Measurements from ENCODE around the gene ASB6. TPM values are rescaled to one million over a fixed set of nuclear protein-coding genes. Genes with fewer than 3 reads are reported as not detected.

The ASB6 gene
- total RNA-seq, result 10 to 100 TPM; 25.3 to 26.7 TPM

- CTCF ChIA-PET, result interaction anchor here (0.7 to 5.6 kb wide), 7 partner anchors 9 to 149 kb away, joined by 3 to 41 read pairs (median 5); partner anchors contain the start of gene NTMT1
- POLR2A ChIA-PET, result interaction anchor here (1.0 to 1.1 kb wide), 2 partner anchors 13 to 15 kb away, joined by 3 read pairs; no protein-coding TSS in a partner anchor
These were observed at the start of gene ASB6 for GRCh38 chr9:129641750-129642585. Gene ASB6, minus strand, starts transcription at chr9:129642151. Its CDS starts 152 bp downstream, at chr9:129641999.

- ChIA-PET POLR2A (no interaction called here), CTCF (no interaction called here)
These were observed 46.5 kb upstream of the ASB6 start for GRCh38 chr9:129688285-129689043.

- CTCF ChIA-PET, result no interaction called here
- POLR2A ChIA-PET, result interaction anchor here (0.6 kb wide), 1 partner anchor 42 kb away, joined by 8 read pairs; no protein-coding TSS in a partner anchor
These were observed 45.4 kb upstream of the ASB6 start for GRCh38 chr9:129687391-129687790.

- ChIA-PET POLR2A (no interaction called here), CTCF (no interaction called here)
These were observed 44.8 kb upstream of the ASB6 start for GRCh38 chr9:129686736-129687135.

GRCh38 chr9:129685933-129686259 is 43.9 kb upstream of the ASB6 start:
- ChIA-PET CTCF (no interaction called here), POLR2A (no interaction called here)

- ChIA-PET POLR2A (no interaction called here), CTCF (no interaction called here)
These were observed 43.4 kb upstream of the ASB6 start for GRCh38 chr9:129685220-129685932.

GRCh38 chr9:129682381-129682780 is 40.4 kb upstream of the ASB6 start:
- CTCF ChIA-PET, result no interaction called here

GRCh38 chr9:129681924-129682323 is 40.0 kb upstream of the ASB6 start:
- POLR2A ChIA-PET, result no interaction called here
- CTCF ChIA-PET, result no interaction called here

More at GRCh38 chr9:129682381-129682780, 40.4 kb upstream of the ASB6 start:
- POLR2A ChIA-PET, result no interaction called here

- ChIA-PET CTCF (no interaction called here), POLR2A (interaction anchor here (0.5 kb wide), 1 partner anchor 931 kb away, joined by 3 read pairs; no protein-coding TSS in a partner anchor)
These were observed 37.6 kb upstream of the ASB6 start for GRCh38 chr9:129679537-129679936.

GRCh38 chr9:129678844-129679243 is 36.9 kb upstream of the ASB6 start:
- ChIA-PET POLR2A (no interaction called here), CTCF (no interaction called here)

GRCh38 chr9:129677456-129677855 is 35.5 kb upstream of the ASB6 start:
- ChIA-PET POLR2A (no interaction called here), CTCF (no interaction called here)

- ChIA-PET CTCF (no interaction called here), POLR2A (no interaction called here)
These were observed 35.0 kb upstream of the ASB6 start for GRCh38 chr9:129676975-129677374.

GRCh38 chr9:129676287-129676686 is 34.3 kb upstream of the ASB6 start:
- ChIA-PET CTCF (no interaction called here), POLR2A (no interaction called here)

- POLR2A ChIA-PET, result no interaction called here
- CTCF ChIA-PET, result no interaction called here
These were observed 33.7 kb upstream of the ASB6 start for GRCh38 chr9:129675620-129676019.

- ChIA-PET POLR2A (no interaction called here), CTCF (no interaction called here)
These were observed 32.3 kb upstream of the ASB6 start for GRCh38 chr9:129674229-129674628.

- ChIA-PET CTCF (no interaction called here), POLR2A (no interaction called here)
These were observed 31.7 kb upstream of the ASB6 start for GRCh38 chr9:129673602-129674001.

- CTCF ChIA-PET, result no interaction called here
These were observed 30.8 kb upstream of the ASB6 start for GRCh38 chr9:129672702-129673101.

GRCh38 chr9:129671519-129671918 is 29.6 kb upstream of the ASB6 start:
- CTCF ChIA-PET, result no interaction called here
- POLR2A ChIA-PET, result no interaction called here

More at GRCh38 chr9:129672702-129673101, 30.8 kb upstream of the ASB6 start:
- POLR2A ChIA-PET, result no interaction called here

- CTCF ChIA-PET, result no interaction called here
- POLR2A ChIA-PET, result no interaction called here
These were observed 29.1 kb upstream of the ASB6 start for GRCh38 chr9:129671065-129671464.

GRCh38 chr9:129669946-129670345 is 28.0 kb upstream of the ASB6 start:
- POLR2A ChIA-PET, result no interaction called here
- CTCF ChIA-PET, result no interaction called here
